Measurements from ENCODE around the gene PODXL2.

PODXL2 gene

DNA sequence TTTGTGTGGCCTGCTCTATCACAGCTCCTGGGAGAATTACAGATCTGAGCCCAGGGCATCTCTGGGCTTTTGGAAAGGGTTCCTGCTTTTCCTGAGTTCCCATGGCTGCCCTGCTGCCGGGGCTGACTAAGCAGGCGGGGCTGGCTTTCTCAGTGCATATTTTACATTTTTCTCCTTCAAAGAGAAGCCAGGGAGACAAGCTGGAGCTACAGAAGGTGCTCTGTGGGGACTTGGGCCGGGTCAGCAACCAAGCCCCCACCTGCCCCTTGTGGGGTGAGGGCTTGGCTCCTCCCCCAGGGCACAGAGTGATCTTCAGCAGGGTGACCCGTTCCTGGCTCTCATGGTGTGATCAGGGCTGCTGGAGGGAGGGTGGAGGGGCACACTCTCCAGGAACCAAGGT, 61.1 kb downstream of the PODXL2 start:
- TF ChIP-seq, protein P1, sequence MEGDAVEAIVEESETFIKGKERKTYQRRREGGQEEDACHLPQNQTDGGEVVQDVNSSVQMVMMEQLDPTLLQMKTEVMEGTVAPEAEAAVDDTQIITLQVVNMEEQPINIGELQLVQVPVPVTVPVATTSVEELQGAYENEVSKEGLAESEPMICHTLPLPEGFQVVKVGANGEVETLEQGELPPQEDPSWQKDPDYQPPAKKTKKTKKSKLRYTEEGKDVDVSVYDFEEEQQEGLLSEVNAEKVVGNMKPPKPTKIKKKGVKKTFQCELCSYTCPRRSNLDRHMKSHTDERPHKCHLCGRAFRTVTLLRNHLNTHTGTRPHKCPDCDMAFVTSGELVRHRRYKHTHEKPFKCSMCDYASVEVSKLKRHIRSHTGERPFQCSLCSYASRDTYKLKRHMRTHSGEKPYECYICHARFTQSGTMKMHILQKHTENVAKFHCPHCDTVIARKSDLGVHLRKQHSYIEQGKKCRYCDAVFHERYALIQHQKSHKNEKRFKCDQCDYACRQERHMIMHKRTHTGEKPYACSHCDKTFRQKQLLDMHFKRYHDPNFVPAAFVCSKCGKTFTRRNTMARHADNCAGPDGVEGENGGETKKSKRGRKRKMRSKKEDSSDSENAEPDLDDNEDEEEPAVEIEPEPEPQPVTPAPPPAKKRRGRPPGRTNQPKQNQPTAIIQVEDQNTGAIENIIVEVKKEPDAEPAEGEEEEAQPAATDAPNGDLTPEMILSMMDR (IDR thresholded peaks at IDR 0.05), result no peak

DNA sequence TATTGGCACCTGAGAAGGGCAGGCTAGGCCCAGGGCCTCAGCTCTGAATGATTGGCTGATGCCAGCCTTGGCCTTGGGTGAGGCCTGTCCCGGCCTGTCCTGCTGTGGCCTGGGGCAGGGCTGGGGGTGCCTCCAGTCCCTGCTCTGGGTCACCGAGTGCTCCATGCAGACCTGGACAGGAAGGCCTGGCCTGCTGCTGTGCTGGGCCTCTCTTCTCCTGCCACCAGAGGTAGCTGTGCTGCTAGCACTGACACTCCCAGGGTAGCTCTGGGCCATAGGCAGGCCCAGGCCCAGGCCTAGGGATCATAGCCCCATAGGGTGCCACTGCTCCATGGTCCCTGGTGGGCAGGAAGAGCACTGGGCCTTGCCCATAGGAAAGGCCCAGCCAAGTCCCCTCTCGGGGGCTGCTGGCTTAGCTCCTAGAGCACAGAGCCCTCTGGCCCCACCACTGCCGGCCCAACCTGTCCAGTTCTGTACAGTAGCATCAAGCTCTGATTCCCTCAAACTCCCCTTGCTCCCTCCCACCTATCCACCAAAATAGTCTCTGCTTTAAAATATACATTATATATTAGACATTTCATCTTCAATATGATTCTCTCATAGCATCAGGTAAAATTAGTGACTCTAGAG, 62.0 kb downstream of the PODXL2 start:
- TF ChIP-seq, protein P1 (IDR thresholded peaks at IDR 0.05), result peak; percentile 51

DNA sequence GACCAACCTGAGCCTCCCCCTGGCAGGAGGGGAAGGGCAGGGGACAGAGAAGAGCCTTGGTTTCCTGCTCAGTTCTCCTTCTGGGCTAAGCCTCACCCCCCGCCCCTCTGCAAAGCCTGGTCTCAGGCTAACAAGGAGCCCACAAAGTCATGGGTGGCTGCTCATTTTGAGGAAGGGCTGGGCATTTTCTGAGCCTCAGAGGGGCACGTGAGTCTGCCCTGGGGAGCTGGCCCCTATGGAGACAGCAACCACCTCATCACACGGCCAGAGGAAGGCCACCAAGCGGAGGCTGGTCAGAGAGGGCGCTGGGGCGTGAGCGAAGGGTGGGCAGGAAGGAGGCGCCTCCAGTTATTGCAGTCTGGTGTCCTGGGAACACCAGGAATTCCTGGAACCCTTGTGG, 62.5 kb downstream of the PODXL2 start:
- TF ChIP-seq, protein P1 (IDR thresholded peaks at IDR 0.05), result no peak

DNA sequence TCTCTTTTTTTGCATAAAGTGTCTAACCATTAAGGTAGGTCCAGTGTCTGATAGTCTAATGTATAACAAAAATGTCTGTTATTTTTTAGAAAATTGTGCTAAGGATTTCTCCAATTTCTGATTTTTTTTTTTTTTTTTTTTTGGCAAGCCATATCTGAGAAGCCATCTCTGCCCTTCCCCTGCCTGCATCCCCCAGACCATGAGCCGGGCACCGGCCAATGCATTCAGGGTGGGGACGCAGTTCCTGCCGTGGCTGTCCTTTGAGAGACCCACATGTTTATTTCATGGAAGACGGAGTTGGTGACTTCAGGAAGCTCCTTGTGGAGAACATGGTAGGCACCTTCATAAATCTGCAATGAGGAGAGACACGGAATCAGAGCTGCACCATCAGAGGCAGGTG, 63.0 kb downstream of the PODXL2 start:
- TF ChIP-seq, protein P1 (IDR thresholded peaks at IDR 0.05), result no peak

DNA sequence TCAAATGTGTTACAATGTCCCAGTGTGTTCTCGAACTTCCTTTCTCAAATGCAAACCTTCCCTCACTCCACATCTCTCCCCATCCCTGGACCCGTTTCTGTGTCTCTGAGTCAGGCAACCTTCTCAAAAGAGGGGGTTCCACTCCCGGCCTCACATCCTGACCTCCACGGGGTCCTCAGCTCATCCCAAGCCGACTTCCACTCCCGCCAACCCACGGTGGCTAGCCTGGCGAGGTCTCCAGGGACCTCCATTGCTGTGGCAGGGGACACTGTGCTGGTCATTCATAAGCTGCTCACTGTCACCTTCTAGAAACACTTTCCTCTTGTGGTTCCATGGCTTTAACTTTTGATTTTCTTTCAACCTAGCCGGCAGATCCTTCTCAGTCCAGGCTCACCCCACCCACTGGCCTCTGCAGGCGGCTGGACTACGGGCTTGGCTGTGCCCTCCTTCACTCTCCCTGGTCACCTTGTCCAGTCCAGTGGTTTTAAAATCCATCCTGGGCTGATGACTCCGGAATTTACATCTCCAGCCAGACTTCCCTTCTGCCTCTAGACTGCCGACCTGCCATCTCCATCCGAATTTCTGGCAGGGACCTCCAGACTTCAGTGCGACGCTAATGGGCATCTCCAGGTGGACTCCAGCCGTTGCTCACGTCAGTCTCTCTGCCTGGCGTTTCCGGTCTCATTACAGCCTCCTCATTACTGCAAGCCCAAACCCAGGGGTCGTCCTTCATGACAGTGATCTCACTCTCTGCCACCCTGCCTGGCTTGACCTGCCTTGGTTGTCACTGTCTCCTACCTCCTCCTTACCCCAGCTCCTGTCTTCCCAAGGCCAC, 63.7 kb downstream of the PODXL2 start:
- TF ChIP-seq, protein P1 (IDR thresholded peaks at IDR 0.05), result no peak

DNA sequence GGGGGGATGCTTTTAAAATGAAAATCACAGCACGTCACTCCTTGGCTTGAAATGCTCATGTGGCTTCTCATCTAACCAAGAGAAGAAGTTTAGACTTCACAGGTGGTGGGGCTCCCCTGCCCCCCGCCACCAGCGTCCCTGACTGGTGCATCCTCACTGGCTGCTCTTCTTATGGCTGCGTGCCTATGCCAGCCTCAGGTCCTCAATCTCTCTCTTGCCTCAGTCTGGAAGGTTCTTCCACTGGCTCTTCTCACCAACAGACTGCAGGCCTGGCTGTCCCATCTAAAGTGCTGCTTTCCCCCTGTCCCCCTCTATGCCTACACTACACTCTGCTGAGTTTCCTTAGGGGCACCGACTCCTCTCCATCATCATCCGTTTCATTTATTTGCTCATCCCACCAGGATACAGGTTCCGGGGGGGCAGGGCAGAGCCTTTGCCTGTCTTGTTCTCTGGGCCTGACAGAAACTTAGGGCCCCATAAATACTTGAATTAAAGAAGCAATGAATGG, 64.4 kb downstream of the PODXL2 start:
- TF ChIP-seq, protein P1 (IDR thresholded peaks at IDR 0.05), result no peak

DNA sequence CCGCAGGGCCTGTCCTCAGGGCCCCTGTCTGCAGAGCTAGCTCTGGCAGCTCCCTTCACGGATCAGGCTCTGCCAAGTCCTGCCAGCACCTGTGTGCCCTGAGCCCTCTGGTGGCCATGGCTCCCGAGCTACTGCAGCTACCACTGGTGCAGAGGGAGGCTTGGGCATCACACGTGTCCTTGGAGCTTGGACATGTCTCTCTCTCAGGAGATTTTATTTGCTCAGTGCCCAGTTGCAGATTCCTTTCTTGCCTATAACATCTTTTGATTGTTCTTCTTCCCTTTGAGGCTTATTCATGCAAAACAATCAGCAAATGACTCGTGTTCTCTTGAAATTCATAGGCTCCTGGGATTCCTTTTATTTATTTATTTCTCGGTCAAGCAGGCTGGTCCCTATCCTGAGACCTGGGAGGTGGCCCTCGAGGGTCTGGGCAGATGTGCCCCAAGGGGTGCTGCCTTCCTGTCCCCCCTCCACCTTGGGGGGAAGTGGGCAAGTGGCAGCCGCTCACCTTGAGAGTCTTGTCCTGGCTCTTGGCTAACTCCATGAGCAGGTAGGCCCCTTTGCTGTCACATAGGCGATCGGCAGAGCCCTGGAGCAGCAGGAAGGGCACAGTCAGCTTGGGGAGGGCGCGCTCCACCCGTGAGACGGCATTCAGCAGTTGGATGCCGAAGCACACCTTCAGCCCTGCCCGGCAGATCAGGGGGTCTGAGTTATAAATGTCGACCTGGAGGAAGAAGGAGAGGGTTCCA, 65.7 kb downstream of the PODXL2 start:
- TF ChIP-seq, protein P1 (IDR thresholded peaks at IDR 0.05), result peak; percentile 79

All from LNCAP (cell line).